IMR-90 (cell line): ENCODE data around the gene C16orf87. TPM values are rescaled to one million over a fixed set of nuclear protein-coding genes. Genes with fewer than 3 reads are reported as not detected.

Source experiments
- ATAC-seq: fragments of 200-7000 bp; cut with Tn5 transposase; 2 replicates; pipeline ENCODE4 v1.9.1; 2020; ENCODE audit warnings: low read depth, mild to moderate bottlenecking, moderate library complexity
- BruUV-seq: library from RNA; stranded (reverse); fragments of 400-500 nt; replicated peaks from 2 replicates; lab custom pipeline; 2021; lab: Mats Ljungman, UMichigan
- CTCF ChIA-PET: fragments of 300-600 bp; formaldehyde crosslinking; extraction: SDS; loops from one replicate; lab custom pipeline; 2021; ENCODE audit warnings: antibody characterized with exemption; lab: Yijun Ruan, JAX
- POLR2A ChIA-PET: fragments of 300-600 bp; sonication (Branson Sonifier 250); formaldehyde crosslinking; loops from one replicate; lab custom pipeline; 2022; ENCODE audit warnings: antibody characterized with exemption; ENCODE audit not compliant: unreplicated experiment; lab: Charles Lee
- DNase-seq: peaks from one replicate; pipeline ENCODE4 v3.0.0; 2013
- H2AFZ ChIP-seq: replicated peaks from 2 replicates; pipeline ENCODE3; 2013; ENCODE audit warnings: low read length, mild to moderate bottlenecking; ENCODE audit not compliant: poor library complexity
- H2AK5ac ChIP-seq: 2 replicates; pipeline ENCODE4 v1.6.1; 2013; ENCODE audit warnings: low read depth, low read length, inconsistent platforms
- H2AK9ac ChIP-seq: replicated peaks from 2 replicates; pipeline ENCODE3; 2013; ENCODE audit warnings: mild to moderate bottlenecking, low read depth, low read length, moderate library complexity; ENCODE audit not compliant: poor library complexity
- H2BK120ac ChIP-seq: 2 replicates; pipeline ENCODE4 v1.6.1; 2013; ENCODE audit warnings: low read depth, low read length, inconsistent platforms
- H2BK15ac ChIP-seq: 3 replicates; pipeline ENCODE4 v1.6.1; 2013; ENCODE audit warnings: low read depth, low read length, inconsistent platforms
- H2BK20ac ChIP-seq: 2 replicates; pipeline ENCODE4 v1.6.1; 2013; ENCODE audit warnings: low read depth, mild to moderate bottlenecking, inconsistent platforms, low read length, moderate library complexity
- H2BK5ac ChIP-seq: 2 replicates; pipeline ENCODE4 v1.6.1; 2013; ENCODE audit warnings: mild to moderate bottlenecking, low read depth, low read length, inconsistent platforms; ENCODE audit not compliant: poor library complexity, severe bottlenecking
- H3K14ac ChIP-seq: replicated peaks from 2 replicates; pipeline ENCODE4 v1.6.1; 2013; ENCODE audit warnings: low read depth, low read length, inconsistent platforms
- H3K18ac ChIP-seq: 2 replicates; pipeline ENCODE4 v1.6.1; 2013; ENCODE audit warnings: low read depth, low read length, control low read depth
- H3K23ac ChIP-seq: 2 replicates; pipeline ENCODE4 v1.6.1; 2013; ENCODE audit warnings: low read depth, low read length, inconsistent platforms
- H3K27ac ChIP-seq: 2 replicates; pipeline ENCODE4 v1.5.1; 2013; ENCODE audit warnings: mild to moderate bottlenecking, control low read depth, low read length; ENCODE audit not compliant: insufficient read depth
- H3K27me3 ChIP-seq: 2 replicates; pipeline ENCODE4 v1.6.1; 2013; ENCODE audit warnings: low read length; ENCODE audit not compliant: control insufficient read depth, insufficient read depth
- H3K36me3 ChIP-seq: 2 replicates; pipeline ENCODE4 v1.6.1; 2013; ENCODE audit warnings: low read length, mixed read lengths; ENCODE audit not compliant: control insufficient read depth, insufficient read depth
- H3K4ac ChIP-seq: 2 replicates; pipeline ENCODE4 v1.6.1; 2013; ENCODE audit warnings: low read depth, low read length, inconsistent platforms
- H3K4me1 ChIP-seq: 2 replicates; pipeline ENCODE4 v1.6.1; 2013; ENCODE audit warnings: low read length, mixed read lengths; ENCODE audit not compliant: control insufficient read depth, insufficient read depth
- H3K4me2 ChIP-seq: 2 replicates; pipeline ENCODE4 v1.6.1; 2013; ENCODE audit warnings: low read depth, mild to moderate bottlenecking, control low read depth, low read length, moderate library complexity
- H3K4me3 ChIP-seq: 2 replicates; pipeline ENCODE4 v1.5.1; 2013; ENCODE audit warnings: low read depth, mild to moderate bottlenecking, control low read depth, low read length, moderate library complexity; ENCODE audit not compliant: insufficient read depth
- H3K56ac ChIP-seq: 2 replicates; pipeline ENCODE4 v1.6.1; 2013; ENCODE audit warnings: low read length, inconsistent platforms; ENCODE audit not compliant: insufficient read depth; ENCODE audit errors: extremely low read depth
- H3K79me1 ChIP-seq, 2 experiments: 2 replicates each; pipeline ENCODE4 v1.6.1; 2013; ENCODE audit warnings: low read length in 2 of 2, inconsistent platforms in 1 of 2, low read depth in 1 of 2
- H3K9ac ChIP-seq: 2 replicates; pipeline ENCODE4 v1.6.1; 2013; ENCODE audit warnings: low read depth, low read length, control low read depth
- H3K9me1 ChIP-seq: 2 replicates; pipeline ENCODE4 v1.6.1; 2013; ENCODE audit warnings: low read length, inconsistent platforms; ENCODE audit not compliant: insufficient read depth
- H3K9me3 ChIP-seq: 2 replicates; pipeline ENCODE4 v1.6.1; 2013; ENCODE audit warnings: low read length; ENCODE audit not compliant: control insufficient read depth, insufficient read depth
- H4K20me1 ChIP-seq: 2 replicates; pipeline ENCODE4 v1.6.1; 2013; ENCODE audit warnings: low read length, inconsistent platforms; ENCODE audit not compliant: insufficient read depth
- H4K5ac ChIP-seq: 2 replicates; pipeline ENCODE4 v1.6.1; 2013; ENCODE audit warnings: mild to moderate bottlenecking, low read depth, low read length, control low read depth
- H4K8ac ChIP-seq, 2 experiments: 2 replicates each; pipeline ENCODE4 v1.6.1; 2013; ENCODE audit warnings: low read depth in 2 of 2, low read length in 2 of 2, control low read depth in 1 of 2, inconsistent platforms in 1 of 2
- H4K91ac ChIP-seq: 2 replicates; pipeline ENCODE4 v1.6.1; 2013; ENCODE audit warnings: low read depth, low read length, inconsistent platforms; ENCODE audit not compliant: insufficient read depth
- FOS ChIP-seq: fragments of 150-350 bp; IDR thresholded peaks from 2 replicates; pipeline ENCODE4 v1.6.1; 2016; ENCODE audit warnings: low read depth, low read length
- MAFK ChIP-seq: IDR thresholded peaks from 2 replicates; pipeline ENCODE4 v1.6.1; 2012; ENCODE audit warnings: low read depth, low read length, improper control_type of control experiment
- MAZ ChIP-seq: IDR thresholded peaks from 2 replicates; pipeline ENCODE4 v1.6.1; 2012; ENCODE audit warnings: low read depth, mild to moderate bottlenecking, low read length, improper control_type of control experiment, moderate library complexity, borderline replicate concordance
- WGBS, 2 experiments: methylation state at CpG; one replicate each; pipeline versions ENCODE4 v1.1.5 to v1.1.7; 2013; ENCODE audit warnings: missing lambda C conversion rate in 2 of 2; ENCODE audit not compliant: insufficient read length in 1 of 2; ENCODE audit errors: extremely low coverage in 2 of 2; 5-methylcytosine and 5-hydroxymethylcytosine counted together
- dilution Hi-C: fragments of 300-500 bp; cut with HindIII; formaldehyde crosslinking; loops from one replicate; pipeline ENCODE4 v1.14.3; 2018; ENCODE audit warnings: low sequenced_read_pairs; ENCODE audit not compliant: unreplicated experiment
- in situ Hi-C: fragments of 300-500 bp; cut with MboI; formaldehyde crosslinking; loops from 3 replicates; pipeline ENCODE4 v1.14.3; 2019; ENCODE audit warnings: low sequenced_read_pairs, inconsistent platforms, mixed read lengths
- intact Hi-C: fragments of 100-400 bp; cut with micrococcal nuclease; formaldehyde crosslinking; loops from 2 replicates; pipeline ENCODE4 v1.10.0; 2022
- polyA plus RNA-seq, 3 experiments: library from polyadenylated mRNA; depleted of rRNA; stranded (reverse); fragments of >200 nt; gene quantifications; 2 replicates each; pipeline ENCODE4 v1.2.3, GENCODE V29; 2012; ENCODE audit warnings: low replicate concordance in 1 of 3
- total RNA-seq: library from RNA; depleted of rRNA; stranded (reverse); fragments of >200 nt; gene quantifications from 2 replicates; pipeline ENCODE4 v1.2.3, GENCODE V29; 2012

C16orf87 gene
- total and polyA plus RNA-seq, 2 of the 4 experiments (the other 2 are of a cell fraction) = 6.3 to 8.1 TPM

DNA sequence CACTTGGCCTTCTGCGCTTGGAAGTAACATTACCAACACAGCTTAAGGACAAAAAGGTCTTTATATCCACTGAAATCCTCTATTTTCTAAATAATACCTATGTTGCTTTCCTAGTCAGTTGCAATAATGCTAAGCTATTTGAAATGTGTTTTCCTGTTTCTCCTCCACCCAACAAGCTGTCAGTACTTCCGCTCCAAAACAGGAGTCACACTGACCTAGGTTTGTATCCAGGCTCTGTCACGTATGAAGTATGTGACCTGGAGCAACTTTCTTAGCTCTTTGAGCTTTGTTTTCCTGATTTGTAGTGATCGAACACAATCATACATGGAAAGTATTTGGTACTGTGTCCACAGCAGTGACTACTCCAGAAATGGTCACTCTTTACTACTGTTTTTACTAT is 58.5 kb downstream of the C16orf87 start:
- Histone ChIP-seq H3K4me3 (no peak overlapping the region), H4K8ac (no peak overlapping the region), H2BK5ac (no peak overlapping the region), H3K9me3 (no peaks in the 10 kb centered on the region), H3K36me3 (no peaks in the 10 kb centered on the region), H2BK120ac (no peak overlapping the region), H3K23ac (no peak overlapping the region), H4K20me1 (no peaks in the 10 kb centered on the region), H3K9me1 (no peaks in the 10 kb centered on the region), H4K91ac (no peak overlapping the region), H2AK5ac (no peak overlapping the region), H4K5ac (no peak overlapping the region), H3K27ac (no peak overlapping the region), H2BK20ac (no peak overlapping the region), H3K14ac (no peak overlapping the region), H3K18ac (no peak overlapping the region), H2AFZ (no peak overlapping the region), H3K4ac (no peak overlapping the region), H3K4me2 (no peak overlapping the region), H2AK9ac (no peak overlapping the region), H3K56ac (no peak overlapping the region), H3K4me1 (no peaks in the 10 kb centered on the region; the same call in 1 of the 2 replicates), H2BK15ac (no peak overlapping the region), H3K79me1 (no peaks in the 10 kb centered on the region), H3K9ac (no peak overlapping the region), H3K27me3 (no peaks in the 10 kb centered on the region)
- no TSS peak for BruUV-seq
- intact Hi-C loops = no loop called here
- DNase-seq (no peak), ATAC-seq (no peak)
- CTCF ChIA-PET = interaction anchor here (0.7 kb wide), 1 partner anchor 21 kb away, joined by 4 read pairs; no protein-coding TSS in a partner anchor
- no CpG with 5 or more reads among the region's 4 CpGs for WGBS, 2 experiments
- dilution Hi-C loops = no loop called here
- no peak for TF ChIP-seq MAZ
- TF ChIP-seq FOS = no peak
- TF ChIP-seq MAFK = no peak
- in situ Hi-C loops = no loop called here
- POLR2A ChIA-PET = no interaction called here
